NCI-H1417 (cell line): Measurements from ENCODE around the gene LYPD6.

Experiments
- DNase-seq, 3 experiments: peaks; one replicate each; lab custom pipeline; 2025; lab: John Stamatoyannopoulos, UW

Gene LYPD6

DNA sequence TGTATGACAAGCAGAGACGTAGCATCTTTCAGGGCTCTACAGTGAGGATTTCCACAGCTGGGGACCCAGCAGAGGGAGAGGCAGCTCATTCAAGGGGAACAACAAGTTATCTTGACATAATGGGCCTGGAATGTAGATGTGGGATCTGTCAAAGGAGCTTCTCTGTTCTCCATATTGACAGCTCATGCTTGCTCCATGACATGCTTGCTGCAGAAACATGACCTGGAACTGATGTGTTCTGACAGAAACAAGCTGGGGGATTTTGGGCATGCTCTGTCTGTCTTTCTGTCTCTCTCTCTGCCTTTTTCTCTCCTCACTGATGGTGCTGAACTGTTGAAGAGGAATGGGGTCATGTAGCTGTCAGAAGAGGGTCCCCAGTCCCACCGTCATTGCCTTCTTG is 177.6 kb downstream of the LYPD6 start:
- no peak for DNase-seq

DNA sequence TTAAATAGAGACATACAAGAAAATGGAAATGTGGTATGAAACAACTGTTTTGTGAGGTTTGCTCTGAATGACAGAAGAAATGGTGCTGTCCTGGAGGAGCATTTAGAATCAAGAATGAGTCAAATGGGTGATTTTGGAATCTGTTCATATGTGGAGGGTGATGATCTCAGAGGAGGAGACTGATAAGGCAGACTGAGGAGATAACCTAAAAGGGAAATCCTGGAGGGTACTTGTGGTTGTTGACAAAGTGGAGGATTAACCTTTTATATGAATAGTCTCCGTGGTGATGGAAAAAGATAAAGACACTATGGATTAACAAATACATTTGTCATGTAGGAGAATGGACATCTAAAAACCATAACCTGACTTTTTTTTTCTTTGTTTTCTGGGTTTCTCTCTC is 183.1 kb downstream of the LYPD6 start:
- no peak for DNase-seq
